NB4 (cell line): ENCODE results near the gene TRMT6.
A peak's percentile ranks its signal among the peaks of the same experiment; 100 is the strongest.

Experiments used
- DNase-seq: peaks from one replicate; pipeline ENCODE4 v3.0.0; 2010; ENCODE audit warnings: low read depth
- H3K4me3 ChIP-seq: one replicate; pipeline ENCODE4 v1.5.1; 2011; ENCODE audit warnings: mild to moderate bottlenecking, low read depth, low read length, moderate library complexity
- MYC ChIP-seq: IDR thresholded peaks from 2 replicates; pipeline ENCODE4 v1.6.1; 2011; ENCODE audit warnings: low read depth, low read length
- POLR2A ChIP-seq: IDR thresholded peaks from 2 replicates; pipeline ENCODE4 v1.6.1; 2011; ENCODE audit warnings: mild to moderate bottlenecking; ENCODE audit not compliant: insufficient read length; ENCODE audit errors: extremely low read depth
- TF ChIP-seq, protein P1 (sequence below): IDR thresholded peaks from 2 replicates; pipeline ENCODE4 v1.6.1; 2011; ENCODE audit warnings: low read depth, low read length
- TF ChIP-seq, protein P2 (sequence below): IDR thresholded peaks from one replicate; pipeline ENCODE4 v1.5.1; 2012; ENCODE audit warnings: low read depth, low read length

Gene TRMT6, protein sequence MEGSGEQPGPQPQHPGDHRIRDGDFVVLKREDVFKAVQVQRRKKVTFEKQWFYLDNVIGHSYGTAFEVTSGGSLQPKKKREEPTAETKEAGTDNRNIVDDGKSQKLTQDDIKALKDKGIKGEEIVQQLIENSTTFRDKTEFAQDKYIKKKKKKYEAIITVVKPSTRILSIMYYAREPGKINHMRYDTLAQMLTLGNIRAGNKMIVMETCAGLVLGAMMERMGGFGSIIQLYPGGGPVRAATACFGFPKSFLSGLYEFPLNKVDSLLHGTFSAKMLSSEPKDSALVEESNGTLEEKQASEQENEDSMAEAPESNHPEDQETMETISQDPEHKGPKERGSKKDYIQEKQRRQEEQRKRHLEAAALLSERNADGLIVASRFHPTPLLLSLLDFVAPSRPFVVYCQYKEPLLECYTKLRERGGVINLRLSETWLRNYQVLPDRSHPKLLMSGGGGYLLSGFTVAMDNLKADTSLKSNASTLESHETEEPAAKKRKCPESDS

GRCh38 chr20:5950271-5951031, at the start of gene TRMT6, which contains the start of gene MCM8:
Gene TRMT6 (minus strand): TSS chr20:5950533. CDS start chr20:5950405, 128 bp downstream.
Gene MCM8 (plus strand): TSS chr20:5950652. CDS start chr20:5952016, 1,364 bp downstream.
- H3K4me3 ChIP-seq: peak within 1 kb of the TSS; percentile 93
- DNase-seq: peak; percentile 99
- peak; percentile 69 for TF ChIP-seq POLR2A
- TF ChIP-seq, protein P1, sequence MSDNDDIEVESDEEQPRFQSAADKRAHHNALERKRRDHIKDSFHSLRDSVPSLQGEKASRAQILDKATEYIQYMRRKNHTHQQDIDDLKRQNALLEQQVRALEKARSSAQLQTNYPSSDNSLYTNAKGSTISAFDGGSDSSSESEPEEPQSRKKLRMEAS: peak; percentile 99
- TF ChIP-seq, protein P2, sequence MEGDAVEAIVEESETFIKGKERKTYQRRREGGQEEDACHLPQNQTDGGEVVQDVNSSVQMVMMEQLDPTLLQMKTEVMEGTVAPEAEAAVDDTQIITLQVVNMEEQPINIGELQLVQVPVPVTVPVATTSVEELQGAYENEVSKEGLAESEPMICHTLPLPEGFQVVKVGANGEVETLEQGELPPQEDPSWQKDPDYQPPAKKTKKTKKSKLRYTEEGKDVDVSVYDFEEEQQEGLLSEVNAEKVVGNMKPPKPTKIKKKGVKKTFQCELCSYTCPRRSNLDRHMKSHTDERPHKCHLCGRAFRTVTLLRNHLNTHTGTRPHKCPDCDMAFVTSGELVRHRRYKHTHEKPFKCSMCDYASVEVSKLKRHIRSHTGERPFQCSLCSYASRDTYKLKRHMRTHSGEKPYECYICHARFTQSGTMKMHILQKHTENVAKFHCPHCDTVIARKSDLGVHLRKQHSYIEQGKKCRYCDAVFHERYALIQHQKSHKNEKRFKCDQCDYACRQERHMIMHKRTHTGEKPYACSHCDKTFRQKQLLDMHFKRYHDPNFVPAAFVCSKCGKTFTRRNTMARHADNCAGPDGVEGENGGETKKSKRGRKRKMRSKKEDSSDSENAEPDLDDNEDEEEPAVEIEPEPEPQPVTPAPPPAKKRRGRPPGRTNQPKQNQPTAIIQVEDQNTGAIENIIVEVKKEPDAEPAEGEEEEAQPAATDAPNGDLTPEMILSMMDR: no peak
- TF ChIP-seq MYC: peak; percentile 99

GRCh38 chr20:5999783-6000182, 49.5 kb upstream of the TRMT6 start:
- DNase-seq: no peak
- TF ChIP-seq MYC (no peak), POLR2A (no peak)
- TF ChIP-seq, protein P1: no peak
- TF ChIP-seq, protein P2: no peak
- H3K4me3 ChIP-seq: no peak overlapping the region

DNA sequence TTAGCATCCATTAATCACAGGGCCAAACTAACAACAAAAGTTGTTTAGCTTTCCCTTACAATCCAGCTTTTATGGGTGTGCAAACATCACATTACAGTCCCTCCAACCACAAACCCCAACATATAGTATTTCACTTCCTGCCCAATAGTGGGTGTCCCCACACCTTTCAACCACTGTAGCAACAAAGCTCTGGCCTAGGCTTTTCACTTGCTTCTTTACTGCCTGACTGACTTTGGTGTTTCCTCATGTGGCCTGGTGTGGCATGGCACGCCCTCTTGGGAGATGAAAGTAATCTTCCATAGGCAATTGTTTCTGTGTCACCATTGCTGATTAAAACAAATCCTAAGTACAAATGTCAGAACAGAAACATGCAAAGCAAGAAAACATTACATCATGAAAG, 46.4 kb upstream of the TRMT6 start:
- peak; percentile 81 for DNase-seq
- no peak overlapping the region for H3K4me3 ChIP-seq
- TF ChIP-seq MYC: no peak
- TF ChIP-seq, protein P2: no peak
- TF ChIP-seq, protein P1: no peak
- TF ChIP-seq POLR2A: no peak

DNA sequence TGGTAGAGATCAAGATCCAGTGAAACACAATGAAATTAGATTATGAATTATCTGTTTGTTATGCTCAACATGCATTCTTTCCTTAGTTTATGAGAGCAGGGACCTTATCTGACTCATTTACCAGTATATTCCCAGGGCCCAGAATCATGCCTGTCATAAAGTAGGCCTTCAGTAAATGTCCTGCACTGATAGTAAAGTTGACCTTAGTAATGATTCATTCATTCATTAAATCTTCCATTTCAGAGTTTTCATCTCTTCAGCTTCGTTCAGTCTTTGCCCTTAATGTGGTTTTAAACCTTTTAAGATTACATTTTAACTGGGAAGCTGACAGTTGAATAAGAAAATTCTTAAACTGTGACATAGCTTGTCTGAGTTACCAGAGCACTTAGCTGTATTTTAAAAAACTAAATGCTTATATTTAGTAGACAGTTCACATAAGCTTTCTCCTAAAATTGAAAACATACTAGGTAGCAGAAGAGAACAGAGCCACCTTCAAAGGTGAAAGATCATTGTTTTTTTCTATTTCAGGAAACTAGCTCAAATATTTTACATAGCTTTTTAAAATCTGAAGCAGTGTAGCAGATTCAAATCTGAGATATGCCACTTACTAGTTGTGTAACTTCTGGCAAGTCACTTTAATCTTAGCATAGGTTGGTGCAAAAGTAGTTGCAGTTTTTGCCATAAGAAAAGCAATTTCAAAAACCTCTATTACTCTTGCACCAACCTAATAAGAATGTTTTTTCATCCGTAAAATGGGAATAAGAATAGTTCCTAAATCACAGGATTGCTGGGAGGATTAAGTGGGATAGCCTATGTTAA, 41.5 kb upstream of the TRMT6 start:
- TF ChIP-seq POLR2A (no peak), MYC (no peak)
- TF ChIP-seq, protein P1: no peak
- TF ChIP-seq, protein P2: no peak
- no peak overlapping the region for H3K4me3 ChIP-seq
- no peak for DNase-seq

DNA sequence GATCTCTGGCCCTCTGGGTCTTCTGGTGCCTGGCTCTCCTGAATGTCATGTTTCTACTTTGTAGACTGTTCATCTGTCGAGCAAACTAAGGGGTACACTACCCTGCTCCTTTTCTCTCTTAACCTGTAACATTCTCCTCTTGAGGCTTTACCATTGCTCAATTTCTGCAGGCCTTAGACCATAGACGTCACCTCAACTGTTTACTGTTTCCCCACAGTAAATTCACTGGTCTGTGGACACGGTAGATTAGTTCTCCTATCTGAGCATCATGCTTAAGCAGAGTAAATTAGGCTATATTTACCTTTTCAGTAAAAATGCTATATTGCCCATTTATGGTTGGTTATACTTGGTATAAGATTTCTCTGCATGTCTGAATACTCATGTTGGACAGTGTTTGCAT, 40.6 kb upstream of the TRMT6 start:
- no peak for TF ChIP-seq MYC
- TF ChIP-seq, protein P2: no peak
- TF ChIP-seq, protein P1: no peak
- TF ChIP-seq POLR2A: no peak
- DNase-seq: no peak
- no peak overlapping the region for H3K4me3 ChIP-seq
